DOHH2 (cell line): Measurements from ENCODE around the gene GGTLC2.
A peak's percentile ranks its signal among the peaks of the same experiment; 100 is the strongest.

Source experiments
- H3F3A ChIP-seq: fragments of 200-600 bp; sonication (generic), shearing (Covaris generic); 2 replicates; pipeline ENCODE4 v1.6.0; 2016; ENCODE audit warnings: antibody characterized with exemption, mild to moderate bottlenecking; ENCODE audit not compliant: control insufficient read depth, insufficient read depth
- H3K27ac ChIP-seq: fragments of 200-600 bp; sonication (generic); 2 replicates; pipeline ENCODE4 v1.5.1; 2014; ENCODE audit warnings: low read depth, mild to moderate bottlenecking, low read length, moderate library complexity
- H3K27me3 ChIP-seq: fragments of 200-600 bp; sonication (generic); 2 replicates; pipeline ENCODE4 v1.6.1; 2014; ENCODE audit warnings: mild to moderate bottlenecking, low read length, mixed read lengths; ENCODE audit not compliant: control insufficient read depth
- H3K36me3 ChIP-seq: fragments of 200-600 bp; sonication (generic); 2 replicates; pipeline ENCODE4 v1.6.1; 2014; ENCODE audit warnings: mild to moderate bottlenecking, low read length, moderate library complexity, mixed read lengths; ENCODE audit not compliant: control insufficient read depth
- H3K4me1 ChIP-seq: fragments of 200-600 bp; sonication (generic); 2 replicates; pipeline ENCODE4 v1.6.1; 2014; ENCODE audit warnings: mild to moderate bottlenecking, low read length, mixed read lengths; ENCODE audit not compliant: control insufficient read depth
- H3K4me2 ChIP-seq: fragments of 200-600 bp; sonication (generic); 2 replicates; pipeline ENCODE4 v1.6.0; 2014; ENCODE audit warnings: mild to moderate bottlenecking, low read length, moderate library complexity
- H3K4me3 ChIP-seq: fragments of 200-600 bp; sonication (generic); 2 replicates; pipeline ENCODE4 v1.5.1; 2014; ENCODE audit warnings: mild to moderate bottlenecking, low read length, mixed read lengths
- H3K79me2 ChIP-seq: fragments of 200-600 bp; sonication (generic); 2 replicates; pipeline ENCODE4 v1.6.1; 2014; ENCODE audit warnings: mild to moderate bottlenecking, low read length, mixed read lengths; ENCODE audit not compliant: control insufficient read depth
- H3K9me2 ChIP-seq: fragments of 200-600 bp; sonication (generic); replicated peaks from 2 replicates; pipeline ENCODE4 v1.6.1; 2014; ENCODE audit warnings: mild to moderate bottlenecking, low read length, mixed read lengths; ENCODE audit not compliant: control insufficient read depth
- H3K9me3 ChIP-seq: fragments of 200-600 bp; sonication (generic); 2 replicates; pipeline ENCODE4 v1.6.1; 2014; ENCODE audit warnings: antibody characterized with exemption, low read length, mixed read lengths; ENCODE audit not compliant: control insufficient read depth, insufficient read depth
- H4K20me1 ChIP-seq: fragments of 200-600 bp; sonication (generic); 2 replicates; pipeline ENCODE4 v1.6.0; 2014; ENCODE audit warnings: low read depth, mild to moderate bottlenecking, antibody characterized with exemption, low read length, moderate library complexity; ENCODE audit not compliant: control insufficient read depth, insufficient read depth
- EZH2phosphoT487 ChIP-seq: fragments of 200-600 bp; sonication (generic); IDR thresholded peaks from 2 replicates; pipeline ENCODE4 v1.6.1; 2017; ENCODE audit warnings: borderline replicate concordance, mild to moderate bottlenecking, antibody characterized with exemption, low read length, moderate library complexity, mixed read lengths
- TF ChIP-seq, protein P1 (sequence below): fragments of 200-600 bp; sonication (generic); IDR thresholded peaks from one replicate; pipeline ENCODE4 v1.5.1; 2014; ENCODE audit warnings: antibody characterized with exemption, mild to moderate bottlenecking, low read depth, low read length; ENCODE audit not compliant: poor library complexity, severe bottlenecking

Gene GGTLC2

DNA sequence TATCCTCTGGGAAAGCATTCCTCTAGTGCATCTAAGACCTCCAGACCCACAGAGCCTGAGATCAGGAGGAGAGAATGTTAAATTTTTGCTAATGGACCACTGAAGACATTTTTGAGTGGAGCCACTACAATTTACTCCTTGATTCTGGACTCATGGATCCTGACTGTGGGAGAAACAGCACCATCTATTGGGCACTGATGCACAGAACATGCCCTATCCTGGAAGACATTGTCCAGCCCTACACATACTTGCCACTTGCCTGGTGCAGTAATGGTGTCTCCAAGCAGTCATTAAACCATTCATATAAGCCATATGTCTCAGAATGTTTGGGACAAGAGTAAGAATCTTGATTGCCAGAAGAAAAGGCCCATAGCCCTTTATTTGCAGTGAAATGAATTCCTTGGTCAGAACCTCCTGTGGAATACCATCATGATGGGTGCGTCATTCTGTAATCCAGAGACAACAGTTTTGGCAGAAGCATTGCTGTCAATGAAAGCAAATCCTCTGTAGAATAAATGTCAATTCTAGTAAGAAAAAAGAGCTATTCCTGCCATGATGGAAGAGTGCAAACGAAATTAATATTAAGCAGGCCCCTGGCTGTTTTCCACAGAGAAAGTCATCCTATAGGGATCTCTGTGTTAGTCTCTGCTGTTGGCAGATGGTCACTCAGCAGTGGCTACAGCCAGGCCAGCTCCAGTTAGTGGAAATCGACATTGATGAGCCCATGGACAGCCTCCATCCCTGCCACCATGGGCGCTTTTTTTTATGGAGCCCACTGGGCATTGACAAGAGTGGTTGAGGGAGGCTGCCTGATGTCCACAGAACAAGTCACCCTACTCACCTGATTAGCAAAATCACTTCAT, 43.5 kb downstream of the GGTLC2 start:
- Histone ChIP-seq H3K9me2 (no peaks in the 10 kb centered on the region), H4K20me1 (no peaks in the 10 kb centered on the region), H3K9me3 (no peaks in the 10 kb centered on the region), H3K79me2 (no peaks in the 10 kb centered on the region), H3K4me2 (peak overlapping the region; percentile 79), H3K36me3 (no peaks in the 10 kb centered on the region), H3F3A (peaks cover 21% of the 10 kb centered on the region), H3K4me3 (peak overlapping the region; percentile 60; the same call in 1 of the 2 replicates), H3K27ac (peak overlapping the region; percentile 67), H3K27me3 (no peaks in the 10 kb centered on the region), H3K4me1 (peaks cover 75% of the 10 kb centered on the region)
- no peak for TF ChIP-seq EZH2phosphoT487
- TF ChIP-seq, protein P1, sequence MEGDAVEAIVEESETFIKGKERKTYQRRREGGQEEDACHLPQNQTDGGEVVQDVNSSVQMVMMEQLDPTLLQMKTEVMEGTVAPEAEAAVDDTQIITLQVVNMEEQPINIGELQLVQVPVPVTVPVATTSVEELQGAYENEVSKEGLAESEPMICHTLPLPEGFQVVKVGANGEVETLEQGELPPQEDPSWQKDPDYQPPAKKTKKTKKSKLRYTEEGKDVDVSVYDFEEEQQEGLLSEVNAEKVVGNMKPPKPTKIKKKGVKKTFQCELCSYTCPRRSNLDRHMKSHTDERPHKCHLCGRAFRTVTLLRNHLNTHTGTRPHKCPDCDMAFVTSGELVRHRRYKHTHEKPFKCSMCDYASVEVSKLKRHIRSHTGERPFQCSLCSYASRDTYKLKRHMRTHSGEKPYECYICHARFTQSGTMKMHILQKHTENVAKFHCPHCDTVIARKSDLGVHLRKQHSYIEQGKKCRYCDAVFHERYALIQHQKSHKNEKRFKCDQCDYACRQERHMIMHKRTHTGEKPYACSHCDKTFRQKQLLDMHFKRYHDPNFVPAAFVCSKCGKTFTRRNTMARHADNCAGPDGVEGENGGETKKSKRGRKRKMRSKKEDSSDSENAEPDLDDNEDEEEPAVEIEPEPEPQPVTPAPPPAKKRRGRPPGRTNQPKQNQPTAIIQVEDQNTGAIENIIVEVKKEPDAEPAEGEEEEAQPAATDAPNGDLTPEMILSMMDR: peak; percentile 88

- H3K27me3 ChIP-seq: no peaks in the 10 kb centered on the region
- no peak overlapping the region for H3K4me2 ChIP-seq
- TF ChIP-seq, protein P1: no peak
- H3K4me1 ChIP-seq: peaks cover 91% of the 10 kb centered on the region
- H3K79me2 ChIP-seq: no peaks in the 10 kb centered on the region
- H4K20me1 ChIP-seq: no peaks in the 10 kb centered on the region
- H3K9me3 ChIP-seq: no peaks in the 10 kb centered on the region
- H3K4me3 ChIP-seq: no peak overlapping the region
- H3K9me2 ChIP-seq: no peaks in the 10 kb centered on the region
- H3K27ac ChIP-seq: no peak overlapping the region
- no peaks in the 10 kb centered on the region for H3K36me3 ChIP-seq
- H3F3A ChIP-seq: peaks cover 34% of the 10 kb centered on the region
Measured at GRCh38 chr22:22689621-22690345, 45.4 kb downstream of the GGTLC2 start.

DNA sequence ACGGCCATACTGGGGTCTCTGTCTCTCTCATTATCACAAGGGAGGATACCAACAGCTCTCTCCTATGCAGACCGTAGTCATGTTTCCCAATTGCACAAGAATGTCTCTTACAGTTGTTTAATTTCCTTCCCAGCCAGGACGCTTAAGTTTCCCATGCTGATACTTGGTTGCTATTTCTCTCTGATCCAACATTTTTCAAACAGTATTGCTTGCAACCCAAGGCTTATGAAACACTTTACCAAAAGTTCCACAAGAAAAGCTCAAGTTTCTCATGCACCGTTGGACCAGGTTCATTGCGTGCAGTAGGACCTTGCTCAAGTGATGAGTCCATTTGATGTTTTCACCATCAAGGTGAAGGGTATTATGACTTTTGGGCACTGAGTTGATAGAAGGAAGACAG, 46.6 kb downstream of the GGTLC2 start:
- Histone ChIP-seq H4K20me1 (no peaks in the 10 kb centered on the region), H3K27me3 (no peaks in the 10 kb centered on the region), H3K36me3 (no peaks in the 10 kb centered on the region), H3K79me2 (no peaks in the 10 kb centered on the region), H3K4me2 (peak overlapping the region; percentile 83), H3F3A (peaks cover 34% of the 10 kb centered on the region), H3K9me3 (no peaks in the 10 kb centered on the region), H3K9me2 (no peaks in the 10 kb centered on the region), H3K4me1 (peaks cover 91% of the 10 kb centered on the region), H3K4me3 (peak overlapping the region; percentile 37), H3K27ac (peak overlapping the region; percentile 97)
- TF ChIP-seq, protein P1: no peak
- no peak for TF ChIP-seq EZH2phosphoT487
